ENCODE measurements around the gene CNKSR3.

CNKSR3 gene

GRCh38 chr6:154457046-154457713 lies 53.3 kb downstream of the CNKSR3 start:
- no peaks in the 10 kb centered on the region for H3K36me3 ChIP-seq (ENCODE audit: control insufficient read depth, insufficient read depth, low read length)
- DNase-seq (ENCODE audit: low read depth, low spot score): no peak
- no peaks in the 10 kb centered on the region for H3K27me3 ChIP-seq (ENCODE audit: control insufficient read depth, insufficient read depth, low read length)
- H3K4me3 ChIP-seq (ENCODE audit: low read length): no peak overlapping the region
- no peaks in the 10 kb centered on the region for H3K9me3 ChIP-seq (ENCODE audit: control insufficient read depth, insufficient read depth, low read length)
- H3K4me1 ChIP-seq (ENCODE audit: control insufficient read depth, insufficient read depth, low read length): no peaks in the 10 kb centered on the region
- no peak overlapping the region for H3K27ac ChIP-seq (ENCODE audit: low read length)
- no CpG with 5 or more reads among the region's 13 CpGs for WGBS (ENCODE audit: insufficient coverage, insufficient read length)

- H3K4me1 ChIP-seq (ENCODE audit: control insufficient read depth, insufficient read depth, low read length): no peaks in the 10 kb centered on the region
- no peaks in the 10 kb centered on the region for H3K9me3 ChIP-seq (ENCODE audit: control insufficient read depth, insufficient read depth, low read length)
- H3K27me3 ChIP-seq (ENCODE audit: control insufficient read depth, insufficient read depth, low read length): no peaks in the 10 kb centered on the region
- no peak overlapping the region for H3K27ac ChIP-seq (ENCODE audit: low read length)
- no CpG with 5 or more reads among the region's 2 CpGs for WGBS (ENCODE audit: insufficient coverage, insufficient read length)
- no peaks in the 10 kb centered on the region for H3K36me3 ChIP-seq (ENCODE audit: control insufficient read depth, insufficient read depth, low read length)
- no peak overlapping the region for H3K4me3 ChIP-seq (ENCODE audit: low read length)
- no peak for DNase-seq (ENCODE audit: low read depth, low spot score)
These were observed 57.2 kb downstream of the CNKSR3 start for GRCh38 chr6:154453329-154453728.

DNA sequence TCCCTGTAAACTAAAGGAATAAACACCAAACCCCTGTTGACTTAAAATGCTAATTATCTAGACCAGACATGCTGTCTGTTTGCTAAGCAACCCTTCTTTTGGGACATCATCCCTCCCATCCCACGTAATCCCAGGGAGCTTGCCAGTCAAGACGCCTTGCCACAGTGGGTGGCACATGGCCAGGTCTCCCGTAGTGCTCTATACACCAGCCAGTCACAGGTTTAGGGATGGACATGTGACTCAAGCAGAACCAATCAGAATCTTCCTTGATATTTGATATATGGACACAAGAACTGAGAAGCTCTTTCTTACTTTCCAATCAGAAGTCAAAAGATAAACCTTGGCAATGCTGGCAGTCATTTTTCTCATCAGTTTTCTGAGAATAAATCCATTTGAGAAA lies 60.0 kb downstream of the CNKSR3 start:
- H3K36me3 ChIP-seq (ENCODE audit: control insufficient read depth, insufficient read depth, low read length): no peaks in the 10 kb centered on the region
- WGBS (ENCODE audit: insufficient coverage, insufficient read length): no CpG with 5 or more reads among the region's 3 CpGs
- no peaks in the 10 kb centered on the region for H3K9me3 ChIP-seq (ENCODE audit: control insufficient read depth, insufficient read depth, low read length)
- no peaks in the 10 kb centered on the region for H3K4me1 ChIP-seq (ENCODE audit: control insufficient read depth, insufficient read depth, low read length)
- H3K27ac ChIP-seq (ENCODE audit: low read length): no peak overlapping the region
- no peak overlapping the region for H3K4me3 ChIP-seq (ENCODE audit: low read length)
- no peaks in the 10 kb centered on the region for H3K27me3 ChIP-seq (ENCODE audit: control insufficient read depth, insufficient read depth, low read length)
- no peak for DNase-seq (ENCODE audit: low read depth, low spot score)

DNA sequence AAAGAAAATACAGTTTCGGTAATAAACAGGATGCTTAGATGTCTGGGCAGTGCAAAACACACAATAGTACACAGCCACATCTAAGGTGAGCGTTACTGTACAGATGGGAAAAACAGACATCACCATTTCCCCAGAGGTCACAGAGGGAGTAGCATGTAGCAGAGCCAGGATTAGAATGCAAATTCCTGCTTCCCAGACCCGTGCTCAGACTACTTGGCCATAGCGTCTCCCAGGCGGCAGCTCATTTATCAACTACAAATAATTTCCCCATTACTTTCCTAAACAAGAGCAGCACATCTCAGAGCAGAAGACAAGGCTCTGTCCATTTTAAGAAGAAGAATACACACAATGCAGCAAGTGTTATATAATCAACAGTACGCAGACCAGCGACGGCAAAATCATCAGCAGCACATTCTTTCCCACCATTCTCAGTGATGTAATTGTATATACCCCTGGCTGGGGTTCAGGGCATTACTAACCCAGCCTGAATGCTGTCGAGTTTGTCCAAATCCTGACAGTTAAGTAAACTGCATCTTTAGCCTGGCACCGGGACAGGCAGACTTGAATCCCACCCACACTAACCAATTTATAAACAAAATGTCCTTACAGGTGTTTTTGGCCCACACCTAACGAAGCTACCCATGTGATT lies 61.9 kb downstream of the CNKSR3 start:
- no peak for DNase-seq (ENCODE audit: low read depth, low spot score)
- Histone ChIP-seq H3K36me3 (ENCODE audit: control insufficient read depth, insufficient read depth, low read length) (no peaks in the 10 kb centered on the region), H3K4me3 (ENCODE audit: low read length) (no peak overlapping the region), H3K4me1 (ENCODE audit: control insufficient read depth, insufficient read depth, low read length) (no peaks in the 10 kb centered on the region), H3K27me3 (ENCODE audit: control insufficient read depth, insufficient read depth, low read length) (no peaks in the 10 kb centered on the region), H3K9me3 (ENCODE audit: control insufficient read depth, insufficient read depth, low read length) (no peaks in the 10 kb centered on the region), H3K27ac (ENCODE audit: low read length) (no peak overlapping the region)
- WGBS (ENCODE audit: insufficient coverage, insufficient read length): no CpG with 5 or more reads among the region's 11 CpGs

GRCh38 chr6:154447954-154448353 lies 62.5 kb downstream of the CNKSR3 start:
- H3K4me1 ChIP-seq (ENCODE audit: control insufficient read depth, insufficient read depth, low read length): no peaks in the 10 kb centered on the region
- no peaks in the 10 kb centered on the region for H3K9me3 ChIP-seq (ENCODE audit: control insufficient read depth, insufficient read depth, low read length)
- no peaks in the 10 kb centered on the region for H3K27me3 ChIP-seq (ENCODE audit: control insufficient read depth, insufficient read depth, low read length)
- no peak overlapping the region for H3K4me3 ChIP-seq (ENCODE audit: low read length)
- DNase-seq (ENCODE audit: low read depth, low spot score): no peak
- no peaks in the 10 kb centered on the region for H3K36me3 ChIP-seq (ENCODE audit: control insufficient read depth, insufficient read depth, low read length)
- no peak overlapping the region for H3K27ac ChIP-seq (ENCODE audit: low read length)
- no CpG with 5 or more reads among the region's 2 CpGs for WGBS (ENCODE audit: insufficient coverage, insufficient read length)

DNA sequence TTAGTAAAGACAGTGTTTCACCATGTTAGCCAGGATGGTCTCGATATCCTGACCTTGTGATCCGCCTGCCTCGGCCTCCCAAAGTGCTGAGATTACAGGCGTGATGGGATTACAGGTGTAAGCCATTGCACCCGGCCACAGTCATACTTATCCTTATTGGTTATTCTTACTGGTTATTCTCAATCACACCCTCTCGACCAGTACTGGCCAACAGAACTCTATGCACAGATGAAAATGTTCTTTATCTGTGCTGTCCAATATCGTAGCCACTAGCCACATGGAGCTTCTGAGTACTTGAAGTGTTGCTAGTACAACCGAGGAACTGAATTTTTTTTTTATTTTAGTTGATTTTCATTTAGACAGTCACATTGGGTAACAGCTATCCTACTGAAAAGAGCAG lies 63.5 kb downstream of the CNKSR3 start:
- H3K27me3 ChIP-seq (ENCODE audit: control insufficient read depth, insufficient read depth, low read length): no peaks in the 10 kb centered on the region
- no peak overlapping the region for H3K4me3 ChIP-seq (ENCODE audit: low read length)
- H3K9me3 ChIP-seq (ENCODE audit: control insufficient read depth, insufficient read depth, low read length): no peaks in the 10 kb centered on the region
- no peak overlapping the region for H3K27ac ChIP-seq (ENCODE audit: low read length)
- no CpG with 5 or more reads among the region's 8 CpGs for WGBS (ENCODE audit: insufficient coverage, insufficient read length)
- H3K36me3 ChIP-seq (ENCODE audit: control insufficient read depth, insufficient read depth, low read length): no peaks in the 10 kb centered on the region
- H3K4me1 ChIP-seq (ENCODE audit: control insufficient read depth, insufficient read depth, low read length): no peaks in the 10 kb centered on the region
- no peak for DNase-seq (ENCODE audit: low read depth, low spot score)

- no CpG with 5 or more reads among the region's 2 CpGs for WGBS (ENCODE audit: insufficient coverage, insufficient read length)
- Histone ChIP-seq H3K27ac (ENCODE audit: low read length) (no peak overlapping the region), H3K9me3 (ENCODE audit: control insufficient read depth, insufficient read depth, low read length) (no peaks in the 10 kb centered on the region), H3K4me1 (ENCODE audit: control insufficient read depth, insufficient read depth, low read length) (no peaks in the 10 kb centered on the region), H3K4me3 (ENCODE audit: low read length) (no peak overlapping the region), H3K36me3 (ENCODE audit: control insufficient read depth, insufficient read depth, low read length) (no peaks in the 10 kb centered on the region), H3K27me3 (ENCODE audit: control insufficient read depth, insufficient read depth, low read length) (no peaks in the 10 kb centered on the region)
- DNase-seq (ENCODE audit: low read depth, low spot score): no peak
These were observed 65.1 kb downstream of the CNKSR3 start for GRCh38 chr6:154445417-154445816.

GRCh38 chr6:154441995-154442310 lies 68.5 kb downstream of the CNKSR3 start:
- no peaks in the 10 kb centered on the region for H3K4me1 ChIP-seq (ENCODE audit: control insufficient read depth, insufficient read depth, low read length)
- DNase-seq (ENCODE audit: low read depth, low spot score): no peak
- no peaks in the 10 kb centered on the region for H3K9me3 ChIP-seq (ENCODE audit: control insufficient read depth, insufficient read depth, low read length)
- no CpG with 5 or more reads among the region's 12 CpGs for WGBS (ENCODE audit: insufficient coverage, insufficient read length)
- H3K36me3 ChIP-seq (ENCODE audit: control insufficient read depth, insufficient read depth, low read length): no peaks in the 10 kb centered on the region
- no peak overlapping the region for H3K4me3 ChIP-seq (ENCODE audit: low read length)
- no peaks in the 10 kb centered on the region for H3K27me3 ChIP-seq (ENCODE audit: control insufficient read depth, insufficient read depth, low read length)
- no peak overlapping the region for H3K27ac ChIP-seq (ENCODE audit: low read length)

- WGBS (ENCODE audit: insufficient coverage, insufficient read length): no CpG with 5 or more reads among the region's 1 CpG
These were observed 70.0 kb downstream of the CNKSR3 start for GRCh38 chr6:154440422-154441043.

DNA sequence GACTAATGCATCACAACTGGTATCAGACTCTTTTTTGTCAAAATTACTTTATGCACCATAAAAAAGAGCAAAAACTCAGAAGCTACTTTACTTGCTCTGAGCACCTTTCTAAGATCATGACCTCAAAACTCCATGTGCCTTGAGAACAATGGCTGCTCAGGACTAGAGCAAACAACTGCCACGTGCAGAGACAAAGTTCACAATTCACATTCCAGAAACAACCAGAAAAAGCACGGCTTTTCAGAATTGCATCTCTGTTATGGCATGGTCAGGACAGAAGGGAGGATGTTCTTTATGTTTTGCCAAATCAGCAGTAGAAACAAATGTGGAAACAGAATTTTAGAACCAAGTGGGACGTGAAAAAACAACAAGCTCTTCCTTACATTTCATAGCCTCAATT lies 70.5 kb downstream of the CNKSR3 start:
- no peaks in the 10 kb centered on the region for H3K27me3 ChIP-seq (ENCODE audit: control insufficient read depth, insufficient read depth, low read length)
- no peak overlapping the region for H3K4me3 ChIP-seq (ENCODE audit: low read length)
- H3K9me3 ChIP-seq (ENCODE audit: control insufficient read depth, insufficient read depth, low read length): no peaks in the 10 kb centered on the region
- H3K36me3 ChIP-seq (ENCODE audit: control insufficient read depth, insufficient read depth, low read length): no peaks in the 10 kb centered on the region
- no peaks in the 10 kb centered on the region for H3K4me1 ChIP-seq (ENCODE audit: control insufficient read depth, insufficient read depth, low read length)
- no peak for DNase-seq (ENCODE audit: low read depth, low spot score)
- H3K27ac ChIP-seq (ENCODE audit: low read length): no peak overlapping the region
- WGBS (ENCODE audit: insufficient coverage, insufficient read length): no CpG with 5 or more reads among the region's 3 CpGs

More at GRCh38 chr6:154440422-154441043, 70.0 kb downstream of the CNKSR3 start:
- no peaks in the 10 kb centered on the region for H3K27me3 ChIP-seq (ENCODE audit: control insufficient read depth, insufficient read depth, low read length)
- no peaks in the 10 kb centered on the region for H3K36me3 ChIP-seq (ENCODE audit: control insufficient read depth, insufficient read depth, low read length)
- no peaks in the 10 kb centered on the region for H3K9me3 ChIP-seq (ENCODE audit: control insufficient read depth, insufficient read depth, low read length)
- no peak overlapping the region for H3K4me3 ChIP-seq (ENCODE audit: low read length)
- H3K4me1 ChIP-seq (ENCODE audit: control insufficient read depth, insufficient read depth, low read length): no peaks in the 10 kb centered on the region
- no peak for DNase-seq (ENCODE audit: low read depth, low spot score)
- H3K27ac ChIP-seq (ENCODE audit: low read length): no peak overlapping the region

All from iPS DF 6.9 (cell line).